HG02852 (cell line): ENCODE results near the gene SEC24C.
A peak's percentile ranks its signal among the peaks of the same experiment; 100 is the strongest.
"Not testable (repeated sequence)": the region's sequence is repeated elsewhere in the genome, so short reads cannot be mapped to it uniquely, and the experiment has no call there.

ENCODE experiments used
- ATAC-seq: cut with Tn5 transposase; IDR thresholded peaks from one replicate; pipeline ENCODE4 v1.9.1; 2021; ENCODE audit warnings: mild to moderate bottlenecking, moderate library complexity; ENCODE audit not compliant: unreplicated experiment

The SEC24C gene

DNA sequence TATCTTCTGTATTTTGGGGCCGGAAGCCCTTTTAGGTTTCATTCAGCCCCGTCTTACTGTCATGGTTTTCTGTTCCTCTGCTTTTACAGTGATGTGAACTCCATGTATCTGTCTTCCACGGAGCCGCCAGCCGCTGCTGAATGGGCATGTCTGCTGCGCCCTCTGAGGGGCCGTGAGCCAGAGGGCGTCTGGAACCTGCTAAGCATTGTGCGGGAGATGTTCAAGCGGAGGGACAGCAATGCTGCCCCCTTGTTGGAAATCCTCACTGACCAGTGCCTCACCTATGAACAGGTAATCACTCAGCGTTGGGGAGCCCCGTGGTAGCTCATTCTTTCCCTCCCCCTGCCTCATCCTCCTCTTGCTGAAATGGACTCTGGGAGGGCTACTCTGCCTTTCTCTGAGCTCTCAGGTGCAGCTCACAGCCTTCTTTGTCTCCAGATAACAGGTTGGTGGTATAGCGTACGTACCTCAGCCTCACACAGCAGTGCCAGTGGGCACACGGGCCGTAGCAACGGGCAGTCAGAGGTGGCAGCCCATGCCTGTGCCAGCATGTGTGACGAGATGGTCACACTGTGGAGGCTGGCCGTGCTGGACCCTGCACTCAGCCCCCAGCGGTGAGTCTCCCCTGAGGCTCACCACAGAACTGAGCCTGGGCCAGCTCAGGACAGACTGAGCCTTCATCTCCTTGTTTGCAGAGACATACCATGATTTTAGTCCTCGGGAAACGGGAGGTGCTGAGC lies 46.9 kb downstream of the SEC24C start:
- no peak for ATAC-seq

GRCh38 chr10:73791871-73792400 lies 47.8 kb downstream of the SEC24C start:
- no peak for ATAC-seq

DNA sequence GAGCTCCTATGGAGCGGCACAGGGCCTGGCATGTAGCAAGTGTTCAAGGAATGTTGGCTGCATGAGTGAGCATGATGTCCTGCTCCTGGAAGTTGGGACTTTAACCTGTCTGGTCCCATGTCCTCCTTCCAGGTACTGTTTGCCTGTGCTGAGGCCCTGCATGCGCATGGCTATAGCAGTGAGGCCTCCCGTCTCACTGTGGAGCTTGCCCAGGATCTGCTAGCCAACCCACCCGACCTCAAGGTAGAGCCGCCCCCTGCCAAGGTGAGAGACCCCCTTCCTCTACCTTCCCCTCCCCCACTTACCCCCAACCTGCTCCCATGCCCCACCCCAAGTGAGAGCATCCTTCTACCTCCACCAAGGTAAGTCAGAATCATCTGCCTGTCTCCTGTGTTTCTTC lies 49.3 kb downstream of the SEC24C start:
- no peak for ATAC-seq

GRCh38 chr10:73795491-73795890 lies 51.3 kb downstream of the SEC24C start:
- not testable (repeated sequence) for ATAC-seq

- not testable (repeated sequence) for ATAC-seq
Measured at GRCh38 chr10:73796035-73796434, 51.9 kb downstream of the SEC24C start.

GRCh38 chr10:73796766-73797165 lies 52.6 kb downstream of the SEC24C start:
- no peak for ATAC-seq

GRCh38 chr10:73797324-73798025 lies 53.3 kb downstream of the SEC24C start:
- ATAC-seq: no peak

GRCh38 chr10:73798087-73798486 lies 53.9 kb downstream of the SEC24C start:
- no peak for ATAC-seq

DNA sequence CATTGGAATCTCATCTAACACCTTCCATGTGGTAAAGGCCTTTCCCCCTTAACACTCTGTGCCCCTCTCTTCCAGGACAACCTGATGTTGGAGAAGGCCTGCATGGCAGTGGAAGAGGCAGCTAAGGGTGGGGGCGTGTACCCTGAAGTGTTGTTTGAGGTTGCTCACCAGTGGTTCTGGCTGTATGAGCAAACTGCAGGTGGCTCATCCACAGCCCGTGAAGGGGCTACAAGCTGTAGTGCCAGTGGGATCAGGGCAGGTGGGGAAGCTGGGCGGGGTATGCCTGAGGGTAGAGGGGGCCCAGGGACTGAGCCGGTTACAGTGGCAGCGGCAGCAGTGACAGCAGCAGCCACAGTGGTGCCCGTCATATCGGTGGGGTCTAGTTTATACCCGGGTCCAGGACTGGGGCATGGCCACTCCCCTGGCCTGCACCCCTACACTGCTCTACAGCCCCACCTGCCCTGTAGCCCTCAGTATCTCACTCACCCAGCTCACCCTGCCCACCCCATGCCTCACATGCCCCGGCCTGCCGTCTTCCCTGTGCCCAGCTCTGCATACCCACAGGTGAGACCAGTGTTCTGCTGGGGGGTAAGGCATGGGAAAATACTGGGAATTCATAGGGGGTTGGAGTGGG lies 54.9 kb downstream of the SEC24C start:
- ATAC-seq: no peak

DNA sequence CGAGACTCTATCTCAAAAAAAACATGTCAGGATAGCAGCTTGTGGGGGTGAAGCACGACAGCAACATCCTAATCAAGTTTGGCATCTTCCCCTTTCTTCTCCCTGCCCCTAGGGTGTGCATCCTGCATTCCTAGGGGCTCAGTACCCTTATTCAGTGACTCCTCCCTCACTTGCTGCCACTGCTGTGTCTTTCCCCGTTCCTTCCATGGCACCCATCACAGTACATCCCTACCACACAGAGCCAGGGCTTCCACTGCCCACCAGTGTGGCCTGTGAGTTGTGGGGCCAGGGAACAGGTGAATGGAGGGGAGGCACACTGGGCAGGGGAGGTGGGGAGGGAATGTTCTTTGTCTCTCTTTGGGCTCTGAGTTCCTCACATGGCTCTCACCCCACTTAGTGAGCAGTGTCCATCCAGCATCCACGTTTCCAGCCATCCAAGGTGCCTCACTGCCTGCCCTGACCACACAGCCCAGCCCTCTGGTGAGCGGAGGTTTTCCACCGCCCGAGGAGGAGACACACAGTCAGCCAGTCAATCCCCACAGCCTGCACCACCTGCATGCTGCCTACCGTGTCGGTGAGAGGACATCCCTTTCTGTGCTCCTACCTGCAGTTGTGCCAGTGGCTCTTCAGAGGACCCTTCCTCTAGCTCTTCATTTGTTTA lies 55.9 kb downstream of the SEC24C start:
- ATAC-seq: no peak

- ATAC-seq: no peak
Measured at GRCh38 chr10:73800560-73801252, 56.5 kb downstream of the SEC24C start.

GRCh38 chr10:73801253-73801590 lies 57.0 kb downstream of the SEC24C start:
- no peak for ATAC-seq

DNA sequence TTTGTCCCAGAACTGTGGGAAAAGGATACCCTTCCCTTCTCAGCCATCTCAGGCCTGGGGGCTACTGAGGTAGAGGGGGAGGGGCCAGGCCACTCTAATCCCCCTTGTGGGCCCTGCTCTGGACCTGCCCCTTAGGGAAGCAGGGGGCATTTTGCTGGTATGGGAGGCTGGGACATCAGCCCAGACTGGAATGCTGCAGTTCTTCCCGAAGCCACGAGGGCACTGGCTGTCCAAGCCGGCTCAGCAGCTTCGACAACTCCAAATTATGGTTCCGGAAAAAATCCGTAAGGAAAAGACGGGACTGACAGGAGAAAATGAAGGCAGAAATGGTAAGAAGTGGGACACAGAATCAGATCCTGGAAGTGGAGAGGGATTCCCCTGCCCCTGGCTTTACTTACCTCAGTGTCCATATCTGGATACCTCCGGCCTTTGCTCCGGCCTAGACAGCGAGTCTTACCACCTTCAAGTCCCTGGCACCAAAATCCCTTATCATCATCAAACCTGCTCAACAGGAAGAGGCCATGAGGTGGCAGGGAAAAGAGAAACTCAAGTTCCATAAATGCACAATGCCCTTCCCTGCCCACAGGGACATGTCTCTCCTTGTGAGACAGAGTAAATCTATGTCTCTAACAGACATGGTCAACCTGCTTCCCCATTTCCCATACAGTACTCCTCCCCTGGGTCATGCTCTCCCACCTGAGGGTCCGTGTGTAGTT lies 58.3 kb downstream of the SEC24C start:
- ATAC-seq: no peak

DNA sequence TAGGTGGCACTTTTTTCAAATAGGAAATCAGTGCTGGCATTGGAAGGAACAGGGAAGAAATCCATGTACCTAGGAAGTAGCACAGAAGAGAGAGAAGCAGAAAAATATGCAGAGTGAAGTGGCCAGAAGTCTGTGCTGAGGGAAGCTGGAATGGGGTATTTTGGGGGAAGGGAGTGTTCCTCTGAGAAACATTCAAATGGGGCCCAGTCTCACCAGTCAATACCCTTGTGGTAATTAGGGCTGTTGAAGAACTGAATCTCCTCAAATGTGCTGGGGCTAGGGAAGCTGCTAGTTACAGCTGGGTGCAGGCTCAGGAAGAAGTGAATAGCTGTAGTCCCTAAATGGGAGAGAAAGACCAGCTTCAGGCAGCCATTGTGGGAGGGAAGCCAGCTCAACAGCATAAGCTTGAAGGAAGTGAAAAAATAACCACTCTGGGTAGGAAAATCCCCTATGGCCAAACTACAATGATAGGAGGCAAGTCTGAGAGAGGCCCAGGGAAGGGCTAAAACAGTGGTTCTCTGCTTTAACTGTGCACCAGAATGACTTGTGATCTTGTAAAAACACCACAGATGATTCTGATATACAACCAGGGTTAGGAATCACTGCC lies 59.6 kb downstream of the SEC24C start:
- ATAC-seq: peak; percentile 85

- no peak for ATAC-seq
Measured at GRCh38 chr10:73806176-73806950, 62.2 kb downstream of the SEC24C start.

DNA sequence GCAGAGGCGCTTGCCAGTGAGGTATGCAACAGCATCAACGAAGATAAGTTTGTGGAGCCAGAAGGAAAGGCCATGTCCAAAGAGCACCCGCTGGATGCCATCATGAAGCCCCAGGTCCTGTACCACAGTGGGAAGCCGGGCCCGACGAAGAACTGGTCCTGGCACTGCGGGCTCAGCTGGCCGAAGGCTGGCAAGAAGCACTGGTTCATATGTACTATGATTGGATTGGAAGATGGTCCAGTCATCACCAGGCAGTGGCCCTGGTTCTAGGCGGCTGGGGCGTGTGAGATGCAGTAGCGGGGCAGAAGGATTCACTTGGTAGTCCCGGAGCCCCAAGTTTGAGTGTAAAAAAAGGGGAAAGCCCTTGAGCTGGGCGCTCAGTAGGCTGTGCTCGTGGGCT lies 63.3 kb downstream of the SEC24C start:
- ATAC-seq: no peak

DNA sequence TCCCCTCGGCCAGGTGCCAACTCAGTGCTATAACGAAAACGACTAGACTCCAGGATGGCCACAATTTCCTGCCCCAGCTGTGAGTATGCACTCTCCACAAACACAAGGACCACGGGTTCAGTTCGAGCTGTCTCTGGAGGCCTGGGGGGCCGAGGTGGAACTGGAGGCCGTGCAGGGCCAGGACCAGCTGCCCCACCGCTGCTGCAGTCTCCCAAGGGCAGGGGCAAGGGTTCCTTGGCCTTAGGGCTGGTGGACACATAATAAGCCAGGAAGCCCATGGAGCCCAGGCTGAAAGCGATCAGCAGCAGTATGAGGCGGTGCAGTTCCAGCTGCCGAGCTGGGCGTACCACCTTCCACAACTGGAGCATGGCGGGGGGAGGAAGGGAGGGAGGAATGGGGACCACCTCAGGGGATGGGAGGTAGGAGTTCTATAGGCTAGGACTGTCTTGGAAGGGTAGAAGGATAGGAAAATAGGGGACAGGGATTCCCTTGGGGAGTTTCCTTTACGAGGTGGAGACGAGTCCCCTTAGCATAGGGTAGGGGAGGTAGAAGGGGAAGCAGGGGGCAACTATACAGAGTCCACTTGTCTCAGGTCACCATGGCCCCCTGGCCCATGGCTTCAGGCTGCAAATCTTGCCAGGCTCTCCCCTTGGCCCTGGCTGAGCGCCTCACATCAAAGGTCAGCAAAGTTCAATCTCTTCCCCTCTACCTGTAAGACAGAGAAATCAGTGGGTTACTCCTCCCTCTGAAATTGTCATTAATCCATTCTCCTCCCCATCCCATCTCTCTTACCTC lies 64.0 kb downstream of the SEC24C start:
- ATAC-seq: no peak
